Stimulated activated CD4-positive, alpha-beta T cell treated with anti-CD3 and anti-CD28 coated beads, Interleukin-4, amount 100 ng/mL, for 24 hours (primary cell): ENCODE data around the gene FRMPD4.
"Not testable (repeated sequence)": the region's sequence is repeated elsewhere in the genome, so short reads cannot be mapped to it uniquely, and the experiment has no call there.

Experiments
- DNase-seq: peaks from one replicate; pipeline ENCODE4 v3.0.0-alpha.2; 2020

Gene FRMPD4

GRCh38 chrX:12138361-12139313, at the start of gene FRMPD4:
Gene FRMPD4, plus strand, starts transcription at chrX:12138473. Its CDS starts 499 bp downstream, at chrX:12138972.
- no peak for DNase-seq

- DNase-seq = no peak
Measured at GRCh38 chrX:12089740-12090139, 48.5 kb upstream of the FRMPD4 start.

- DNase-seq = no peak
Measured at GRCh38 chrX:12113321-12113720, 25.0 kb upstream of the FRMPD4 start.

- DNase-seq = no peak
Measured at GRCh38 chrX:12115377-12115776, 22.9 kb upstream of the FRMPD4 start.

GRCh38 chrX:12118134-12118533, 20.1 kb upstream of the FRMPD4 start:
- no peak for DNase-seq

- DNase-seq = no peak
Measured at GRCh38 chrX:12128017-12128416, 10.3 kb upstream of the FRMPD4 start.

GRCh38 chrX:12137951-12138360, 317 bp upstream of the FRMPD4 start:
- no peak for DNase-seq

GRCh38 chrX:12139934-12140611, 1.8 kb downstream of the FRMPD4 start:
- no peak for DNase-seq

- DNase-seq = no peak
Measured at GRCh38 chrX:12141511-12141910, 3.2 kb downstream of the FRMPD4 start.

GRCh38 chrX:12142661-12143060, 4.4 kb downstream of the FRMPD4 start:
- no peak for DNase-seq

- DNase-seq = no peak
Measured at GRCh38 chrX:12145402-12145801, 7.1 kb downstream of the FRMPD4 start.

GRCh38 chrX:12149670-12150407, 11.6 kb downstream of the FRMPD4 start:
- no peak for DNase-seq

- no peak for DNase-seq
Measured at GRCh38 chrX:12153317-12153716, 15.0 kb downstream of the FRMPD4 start.

GRCh38 chrX:12153741-12154140, 15.5 kb downstream of the FRMPD4 start:
- DNase-seq = no peak

GRCh38 chrX:12159799-12160198, 21.5 kb downstream of the FRMPD4 start:
- no peak for DNase-seq

- DNase-seq = no peak
Measured at GRCh38 chrX:12162420-12162819, 24.1 kb downstream of the FRMPD4 start.

- DNase-seq = not testable (repeated sequence)
Measured at GRCh38 chrX:12164180-12164579, 25.9 kb downstream of the FRMPD4 start.

GRCh38 chrX:12170755-12171154, 32.5 kb downstream of the FRMPD4 start:
- DNase-seq = no peak

- no peak for DNase-seq
Measured at GRCh38 chrX:12174358-12174757, 36.1 kb downstream of the FRMPD4 start.

GRCh38 chrX:12197030-12197429, 58.8 kb downstream of the FRMPD4 start:
- no peak for DNase-seq

GRCh38 chrX:12206413-12206812, 68.1 kb downstream of the FRMPD4 start:
- no peak for DNase-seq

GRCh38 chrX:12210196-12210815, 72.0 kb downstream of the FRMPD4 start:
- DNase-seq = no peak

GRCh38 chrX:12210971-12211370, 72.7 kb downstream of the FRMPD4 start:
- no peak for DNase-seq
